ENCODE measurements around the gene FLT3.

- TF ChIP-seq FOXP2 (optimal IDR thresholded peaks at IDR 0.05; ENCODE audit: control extremely low read depth, extremely low read length, insufficient read depth) (no peak), EZH2 (IDR thresholded peaks at IDR 0.05) (no peak), POLR2AphosphoS5 (IDR thresholded peaks at IDR 0.05; ENCODE audit: borderline replicate concordance, low read depth, low read length) (no peak)
Observed at GRCh38 chr13:28002886-28003698, 97.3 kb downstream of the FLT3 start.

All from SK-N-MC (cell line).